ENCODE results near the gene RANBP3L. TPM values are rescaled to one million over a fixed set of nuclear protein-coding genes. Genes with fewer than 3 reads are reported as not detected.
"Not testable (repeated sequence)": the region's sequence is repeated elsewhere in the genome, so short reads cannot be mapped to it uniquely, and the experiment has no call there.

Gene RANBP3L
- total RNA-seq, 1 donor from 2014 or later, result 0.47 TPM

DNA sequence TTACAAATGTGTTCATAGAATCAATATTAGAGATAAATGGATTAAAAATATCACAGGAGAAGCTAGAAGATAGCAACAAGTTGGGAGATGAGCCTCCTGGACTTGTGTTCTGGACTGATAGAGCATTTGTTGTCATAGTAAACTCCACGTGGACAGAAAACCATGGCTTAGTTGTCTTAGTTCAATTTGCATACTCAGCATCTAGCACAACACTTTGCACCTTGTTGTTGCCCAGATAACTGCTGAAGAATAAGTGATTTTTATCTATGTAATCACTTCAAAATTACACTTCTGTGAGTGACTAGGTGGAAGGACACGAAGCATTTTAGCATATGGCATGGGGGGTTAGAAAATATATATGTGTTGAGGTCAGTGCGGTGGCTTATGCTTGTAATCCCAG is 4.0 kb downstream of the RANBP3L start:
- Histone ChIP-seq H3K27ac (replicated peaks) (no peak overlapping the region), H3K27me3 (ENCODE audit: low read depth) (no peaks in the 10 kb centered on the region), H3K9me3 (replicated peaks) (no peaks in the 10 kb centered on the region), H3K4me1 (peaks cover 26% of the 10 kb centered on the region), H3K36me3 (no peaks in the 10 kb centered on the region), H3K4me3 (no peak overlapping the region)
- DNase-seq, result no peak
- TF ChIP-seq CTCF (IDR thresholded peaks at IDR 0.05; ENCODE audit: borderline replicate concordance), result no peak
- intact Hi-C loops (cut with micrococcal nuclease), result no loop called here

- H3K27me3 ChIP-seq (ENCODE audit: low read depth), result no peaks in the 10 kb centered on the region
These were observed 15.7 kb downstream of the RANBP3L start for GRCh38 chr5:36285837-36286615.

DNA sequence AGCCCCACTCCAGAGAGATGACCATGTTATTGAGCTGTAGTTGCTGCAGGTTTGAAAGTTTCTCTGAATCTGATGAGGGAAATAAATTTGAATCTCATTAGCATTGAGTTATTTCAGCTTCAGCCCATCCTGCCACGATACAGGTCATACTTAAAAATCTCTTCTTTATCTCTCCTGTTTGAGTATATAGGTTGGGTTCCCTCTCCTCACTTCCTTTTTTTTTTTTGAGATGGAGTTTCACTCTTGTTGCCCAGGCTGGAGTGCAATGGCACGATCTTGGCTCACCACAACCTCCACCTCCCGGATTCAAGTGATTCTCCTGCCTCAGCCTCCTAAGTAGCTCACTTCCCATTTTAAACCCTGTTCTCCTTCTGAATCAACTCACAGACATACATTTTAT is 17.9 kb downstream of the RANBP3L start:
- H3K36me3 ChIP-seq; H3K27me3 ChIP-seq (ENCODE audit: low read depth); H3K4me3 ChIP-seq; H3K9me3 ChIP-seq (replicated peaks); DNase-seq; intact Hi-C loops (cut with micrococcal nuclease); H3K4me1 ChIP-seq; H3K27ac ChIP-seq (replicated peaks): not testable (repeated sequence)

More at GRCh38 chr5:36285837-36286615, 15.7 kb downstream of the RANBP3L start:
- TF ChIP-seq CTCF (IDR thresholded peaks at IDR 0.05; ENCODE audit: borderline replicate concordance), result no peak
- intact Hi-C loops (cut with micrococcal nuclease), result no loop called here
- peaks cover 5% of the 10 kb centered on the region for H3K9me3 ChIP-seq (replicated peaks)
- H3K4me1 ChIP-seq, result no peaks in the 10 kb centered on the region
- no peaks in the 10 kb centered on the region for H3K36me3 ChIP-seq
- DNase-seq, result no peak
- no peak overlapping the region for H3K4me3 ChIP-seq
- H3K27ac ChIP-seq (replicated peaks), result no peak overlapping the region

- DNase-seq, result no peak
- no peaks in the 10 kb centered on the region for H3K9me3 ChIP-seq (replicated peaks)
- intact Hi-C loops (cut with micrococcal nuclease), result no loop called here
- H3K4me1 ChIP-seq, result peaks cover 5% of the 10 kb centered on the region
- no peaks in the 10 kb centered on the region for H3K27me3 ChIP-seq (ENCODE audit: low read depth)
- H3K4me3 ChIP-seq, result no peak overlapping the region
- H3K36me3 ChIP-seq, result no peaks in the 10 kb centered on the region
- no peak overlapping the region for H3K27ac ChIP-seq (replicated peaks)
- TF ChIP-seq CTCF (IDR thresholded peaks at IDR 0.05; ENCODE audit: borderline replicate concordance), result no peak
These were observed 20.1 kb downstream of the RANBP3L start for GRCh38 chr5:36281626-36282025.

DNA sequence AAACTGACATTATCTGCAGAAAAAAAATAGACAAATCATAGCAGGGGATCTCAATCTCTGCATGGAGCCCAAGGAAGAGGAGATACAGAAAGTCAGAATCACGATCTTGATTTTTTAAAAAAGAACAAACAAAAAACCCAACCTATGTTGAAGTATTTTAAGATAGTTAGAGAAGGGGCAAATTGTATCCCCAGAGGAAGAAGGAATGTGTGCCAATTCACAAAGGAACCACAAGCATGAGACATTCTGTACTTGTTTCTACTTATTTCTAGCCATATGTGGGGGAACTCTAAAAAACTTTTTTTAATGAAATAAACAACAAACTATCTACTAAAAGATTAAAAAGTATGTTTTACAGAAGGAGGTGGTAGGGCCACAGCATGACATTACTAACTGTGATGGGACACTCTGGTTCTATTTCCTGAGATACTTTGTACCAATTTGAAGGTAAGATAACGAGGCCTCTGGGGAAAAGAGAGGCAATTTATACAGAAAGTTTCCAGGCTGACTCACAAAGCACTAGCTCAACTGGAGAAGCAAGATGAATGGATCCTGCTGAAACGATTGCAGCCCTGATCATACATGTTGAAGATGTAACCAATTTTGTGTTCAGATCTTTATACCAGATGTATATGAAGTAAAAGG is 22.5 kb downstream of the RANBP3L start:
- TF ChIP-seq CTCF (IDR thresholded peaks at IDR 0.05; ENCODE audit: borderline replicate concordance), result no peak
- H3K27me3 ChIP-seq (ENCODE audit: low read depth), result no peaks in the 10 kb centered on the region
- H3K36me3 ChIP-seq, result no peaks in the 10 kb centered on the region
- no peak for DNase-seq
- peak overlapping the region; percentile 44 for H3K27ac ChIP-seq (replicated peaks)
- no peaks in the 10 kb centered on the region for H3K9me3 ChIP-seq (replicated peaks)
- H3K4me3 ChIP-seq, result no peak overlapping the region
- peaks cover 6% of the 10 kb centered on the region for H3K4me1 ChIP-seq
- intact Hi-C loops (cut with micrococcal nuclease), result no loop called here

All from left ventricle myocardium inferior (tissue), 1 donor.